ENCODE data around the gene SYT7.
"Not testable (repeated sequence)": the region's sequence is repeated elsewhere in the genome, so short reads cannot be mapped to it uniquely, and the experiment has no call there.

Gene SYT7

DNA sequence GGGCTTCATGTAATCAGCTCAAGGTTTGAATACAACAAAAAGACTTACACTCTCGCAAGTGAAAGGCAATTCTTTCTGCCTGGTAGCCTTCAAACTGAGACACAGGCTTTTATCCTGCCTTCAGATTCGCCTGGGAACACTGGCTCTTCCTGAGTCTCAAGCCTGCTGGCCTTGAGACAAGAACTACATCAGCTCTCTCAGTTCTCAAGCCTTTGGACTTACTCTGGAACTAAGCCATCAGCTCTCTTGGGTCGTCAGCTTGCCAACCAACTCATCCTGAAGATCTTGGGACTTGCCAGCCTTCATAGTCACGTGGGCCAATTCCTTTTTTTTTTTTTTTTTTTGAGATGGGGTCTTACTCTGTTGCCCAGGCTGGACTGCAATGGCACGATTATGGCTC lies 108.0 kb downstream of the SYT7 start:
- DNase-seq, result no peak

DNA sequence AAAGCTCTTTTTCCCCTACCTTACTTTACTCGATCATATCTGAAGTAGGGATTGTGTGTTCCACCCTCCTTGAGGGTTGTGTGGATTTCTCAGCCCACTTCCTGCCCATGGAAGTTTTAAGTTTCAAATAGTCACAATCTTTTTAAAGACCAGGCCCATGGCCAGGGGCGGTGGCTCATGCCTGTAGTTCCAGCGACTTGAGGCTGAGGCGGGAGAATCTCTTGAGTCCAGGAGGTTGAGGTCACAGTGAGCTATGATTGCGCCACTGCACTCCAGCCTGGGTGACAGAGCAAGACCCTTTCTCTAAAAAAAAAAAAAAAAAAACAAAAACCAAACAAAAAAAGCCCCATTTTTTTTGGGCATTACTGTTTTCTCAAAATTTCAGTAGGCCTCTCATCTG lies 108.6 kb downstream of the SYT7 start:
- no peak for DNase-seq

DNA sequence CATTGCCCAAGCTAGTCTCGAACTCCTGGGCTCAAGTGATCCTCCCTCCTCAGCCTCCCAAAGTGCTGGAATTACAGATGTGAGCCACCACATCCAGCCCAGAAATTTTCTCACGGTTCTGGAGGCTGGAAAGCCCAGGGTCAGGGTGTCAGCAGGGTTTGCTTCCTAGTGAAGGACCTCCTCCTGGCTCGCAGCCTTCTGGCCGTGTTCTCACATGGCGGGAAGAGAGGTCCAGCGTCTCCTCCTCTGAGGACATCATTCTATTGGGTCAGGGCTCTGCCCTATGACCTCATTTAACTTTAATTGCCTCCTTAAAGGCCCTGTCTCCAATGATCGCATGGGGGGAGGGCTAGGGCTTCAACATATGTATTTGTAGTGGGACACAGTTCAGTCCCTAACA lies 112.9 kb downstream of the SYT7 start:
- no peak for DNase-seq

DNA sequence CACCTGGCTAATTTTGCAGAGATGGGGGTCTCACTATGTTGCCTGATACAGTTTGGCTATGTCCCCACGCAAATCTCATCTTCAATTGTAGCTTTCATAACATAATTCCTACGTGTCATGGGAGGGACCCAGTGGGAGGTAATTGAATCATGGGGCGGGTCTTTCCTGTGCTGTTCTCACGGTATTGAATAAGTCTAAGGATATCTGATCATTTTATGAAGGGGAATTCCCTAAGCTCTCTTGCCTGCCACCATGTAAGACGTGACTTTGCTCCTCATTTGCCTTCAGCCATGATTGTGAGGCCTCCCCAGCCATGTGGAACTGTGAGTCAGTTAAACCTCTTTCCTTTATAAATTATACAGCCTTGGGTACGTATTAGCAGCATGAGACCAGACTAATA lies 113.3 kb downstream of the SYT7 start:
- not testable (repeated sequence) for DNase-seq
